GM23338 (cell line): ENCODE data around the gene GNA15. TPM values are rescaled to one million over a fixed set of nuclear protein-coding genes. Genes with fewer than 3 reads are reported as not detected.

Experiments
- ATAC-seq: fragments of 200-7000 bp; cut with Tn5 transposase; 3 replicates; pipeline ENCODE4 v1.9.1; 2020
- DNase-seq: peaks from one replicate; pipeline ENCODE4 v3.0.0-alpha.2; 2015; ENCODE audit warnings: low spot score
- H2AFZ ChIP-seq: fragments of 200-600 bp; sonication (generic); 2 replicates; pipeline ENCODE4 v1.8.0; 2016; ENCODE audit warnings: antibody characterized with exemption, mild to moderate bottlenecking, moderate library complexity
- H3F3A ChIP-seq: fragments of 200-600 bp; sonication (generic); replicated peaks from 2 replicates; pipeline ENCODE4 v1.8.0; 2017; ENCODE audit warnings: antibody characterized with exemption, mixed run types, low read depth
- H3K27ac ChIP-seq: fragments of 200-600 bp; sonication (generic); 2 replicates; pipeline ENCODE4 v1.6.1; 2016; ENCODE audit warnings: low read depth
- H3K27me3 ChIP-seq: fragments of 200-600 bp; sonication (generic); 2 replicates; pipeline ENCODE4 v1.8.0; 2016; ENCODE audit warnings: mild to moderate bottlenecking, mixed run types, moderate library complexity; ENCODE audit not compliant: insufficient read depth
- H3K36me3 ChIP-seq: fragments of 200-600 bp; sonication (generic); 2 replicates; pipeline ENCODE4 v1.8.0; 2016; ENCODE audit warnings: mild to moderate bottlenecking; ENCODE audit not compliant: insufficient read depth
- H3K4me1 ChIP-seq: fragments of 200-600 bp; sonication (generic); 2 replicates; pipeline ENCODE4 v1.8.0; 2016; ENCODE audit warnings: mild to moderate bottlenecking, moderate library complexity; ENCODE audit not compliant: insufficient read depth
- H3K4me2 ChIP-seq: fragments of 200-600 bp; sonication (generic); 2 replicates; pipeline ENCODE4 v1.7.1; 2017; ENCODE audit warnings: mixed run types
- H3K4me3 ChIP-seq: fragments of 200-600 bp; sonication (generic); 2 replicates; pipeline ENCODE4 v1.6.1; 2016; ENCODE audit warnings: mixed run types
- H3K79me2 ChIP-seq: fragments of 200-600 bp; sonication (generic); replicated peaks from 2 replicates; pipeline ENCODE4 v1.8.0; 2017; ENCODE audit warnings: mild to moderate bottlenecking; ENCODE audit not compliant: insufficient read depth
- H3K9me2 ChIP-seq: fragments of 200-600 bp; sonication (generic); 2 replicates; pipeline ENCODE4 v1.8.0; 2017; ENCODE audit not compliant: insufficient read depth
- H4K20me1 ChIP-seq: fragments of 200-600 bp; sonication (generic); replicated peaks from 2 replicates; pipeline ENCODE4 v1.8.0; 2017; ENCODE audit warnings: mild to moderate bottlenecking; ENCODE audit not compliant: insufficient read depth
- H3K27ac Mint-ChIP-seq: 2 replicates; pipeline ENCODE4 v1.8.0; 2020; ENCODE audit warnings: inconsistent platforms, mild to moderate bottlenecking, moderate library complexity, mixed read lengths
- H3K27me3 Mint-ChIP-seq: 3 replicates; pipeline ENCODE4 v1.8.0; 2022; ENCODE audit warnings: low read depth, mild to moderate bottlenecking, moderate library complexity, mixed read lengths, inconsistent platforms; ENCODE audit not compliant: insufficient read depth, poor library complexity
- H3K36me3 Mint-ChIP-seq: 3 replicates; pipeline ENCODE4 v1.8.0; 2021; ENCODE audit warnings: low read depth, mild to moderate bottlenecking, inconsistent platforms, moderate library complexity, mixed read lengths
- H3K4me1 Mint-ChIP-seq: 3 replicates; pipeline ENCODE4 v1.8.0; 2020; ENCODE audit warnings: mild to moderate bottlenecking, inconsistent platforms, mixed read lengths
- H3K4me3 Mint-ChIP-seq: 3 replicates; pipeline ENCODE4 v1.8.0; 2021; ENCODE audit warnings: moderate library complexity, mild to moderate bottlenecking, inconsistent platforms, mixed read lengths
- H3K9me3 Mint-ChIP-seq: 3 replicates; pipeline ENCODE4 v1.8.0; 2020; ENCODE audit warnings: moderate library complexity, mild to moderate bottlenecking, inconsistent platforms, mixed read lengths
- CREB1 ChIP-seq: fragments of 250-450 bp; sonication (Bioruptor Pico); IDR thresholded peaks from 2 replicates; pipeline ENCODE4 v1.5.0; 2020; ENCODE audit warnings: low read depth, mild to moderate bottlenecking, moderate library complexity
- CTCF ChIP-seq, 2 experiments: fragments of 200-600 bp in 1 of 2; sonication (generic) in 1 of 2; conservative IDR thresholded peaks; 2 replicates each; pipeline versions ENCODE4 v1.5.1 to v1.6.1; 2016 to 2017; ENCODE audit warnings: antibody characterized with exemption in 2 of 2, low read depth in 2 of 2, mild to moderate bottlenecking in 2 of 2, moderate library complexity in 1 of 2
- EZH2 ChIP-seq: fragments of 200-600 bp; sonication (generic); IDR thresholded peaks from one replicate; pipeline ENCODE4 v1.8.0; 2017; ENCODE audit warnings: antibody characterized with exemption, mild to moderate bottlenecking, low read depth; ENCODE audit not compliant: unreplicated experiment
- EZH2phosphoT487 ChIP-seq: fragments of 200-600 bp; sonication (generic); IDR thresholded peaks from one replicate; pipeline ENCODE4 v1.8.1; 2018; ENCODE audit warnings: antibody characterized with exemption; ENCODE audit not compliant: unreplicated experiment
- JUNB ChIP-seq: IDR thresholded peaks from one replicate; pipeline ENCODE4 v1.6.1; 2016; ENCODE audit warnings: antibody characterized with exemption; ENCODE audit not compliant: unreplicated experiment
- NANOG ChIP-seq: IDR thresholded peaks from 2 replicates; pipeline ENCODE4 v1.6.1; 2016; ENCODE audit warnings: antibody characterized with exemption, borderline replicate concordance
- POLR2AphosphoS5 ChIP-seq: IDR thresholded peaks from 2 replicates; pipeline ENCODE4 v1.6.1; 2016; ENCODE audit warnings: antibody characterized with exemption, low read depth
- REST ChIP-seq: IDR thresholded peaks from one replicate; pipeline ENCODE4 v1.6.1; 2018; ENCODE audit warnings: antibody characterized with exemption; ENCODE audit not compliant: unreplicated experiment
- STAT1 ChIP-seq: IDR thresholded peaks from one replicate; pipeline ENCODE4 v1.6.1; 2016; ENCODE audit warnings: antibody characterized with exemption; ENCODE audit not compliant: unreplicated experiment
- ZNF114 ChIP-seq: fragments of 250-450 bp; sonication (Bioruptor Pico); IDR thresholded peaks from 2 replicates; pipeline ENCODE4 v1.5.0; 2020; ENCODE audit warnings: mild to moderate bottlenecking, moderate library complexity
- ZNF331 ChIP-seq: fragments of 250-450 bp; sonication (Bioruptor Pico); IDR thresholded peaks from 2 replicates; pipeline ENCODE4 v1.5.0; 2020; ENCODE audit warnings: low read depth, mild to moderate bottlenecking, moderate library complexity
- polyA plus RNA-seq: library from polyadenylated mRNA; unstranded; fragments of >200 nt; fragmentation: Nextera tagmentation; extraction: Ambion mirVana; gene quantifications from 2 replicates; pipeline ENCODE4 v1.2.1, GENCODE V29; 2016
- total RNA-seq: library from RNA; depleted of rRNA; stranded (reverse); fragments of >200 nt; shearing (Covaris generic); gene quantifications from 2 replicates; pipeline ENCODE4 v1.2.3, GENCODE V29; 2014
- TF ChIP-seq, protein P1 (sequence below): fragments of 250-450 bp; sonication (Bioruptor Pico); IDR thresholded peaks from 2 replicates; pipeline ENCODE4 v1.5.0; 2020; ENCODE audit warnings: mild to moderate bottlenecking, moderate library complexity
- TF ChIP-seq, protein P2 (sequence below): IDR thresholded peaks from 2 replicates; pipeline ENCODE4 v1.6.1; 2016; ENCODE audit warnings: antibody characterized with exemption

The GNA15 gene
- total and polyA plus RNA-seq, 2 experiments from 2014 or later, result 0.14 to 0.31 TPM

GRCh38 chr19:3189702-3190469 lies 54.1 kb downstream of the GNA15 start:
- Mint-ChIP-seq H3K9me3 (no peaks in the 10 kb centered on the region; the same call in 2 of the 3 replicates), H3K4me3 (no peak overlapping the region), H3K36me3 (peaks cover 15% of the 10 kb centered on the region), H3K27ac (no peak overlapping the region), H3K4me1 (peaks cover 22% of the 10 kb centered on the region), H3K27me3 (peaks cover 15% of the 10 kb centered on the region)
- TF ChIP-seq NANOG (no peak), JUNB (no peak), POLR2AphosphoS5 (no peak), CTCF (conservative IDR thresholded peaks at IDR 0.05; ENCODE audit: low read depth in 2 of 2) (no peak), REST (no peak), STAT1 (no peak), CREB1 (CRISPR knock-in tag) (no peak), ZNF331 (CRISPR knock-in tag) (no peak), EZH2phosphoT487 (no peak), ZNF114 (no peak), EZH2 (no peak)
- TF ChIP-seq, protein P1, sequence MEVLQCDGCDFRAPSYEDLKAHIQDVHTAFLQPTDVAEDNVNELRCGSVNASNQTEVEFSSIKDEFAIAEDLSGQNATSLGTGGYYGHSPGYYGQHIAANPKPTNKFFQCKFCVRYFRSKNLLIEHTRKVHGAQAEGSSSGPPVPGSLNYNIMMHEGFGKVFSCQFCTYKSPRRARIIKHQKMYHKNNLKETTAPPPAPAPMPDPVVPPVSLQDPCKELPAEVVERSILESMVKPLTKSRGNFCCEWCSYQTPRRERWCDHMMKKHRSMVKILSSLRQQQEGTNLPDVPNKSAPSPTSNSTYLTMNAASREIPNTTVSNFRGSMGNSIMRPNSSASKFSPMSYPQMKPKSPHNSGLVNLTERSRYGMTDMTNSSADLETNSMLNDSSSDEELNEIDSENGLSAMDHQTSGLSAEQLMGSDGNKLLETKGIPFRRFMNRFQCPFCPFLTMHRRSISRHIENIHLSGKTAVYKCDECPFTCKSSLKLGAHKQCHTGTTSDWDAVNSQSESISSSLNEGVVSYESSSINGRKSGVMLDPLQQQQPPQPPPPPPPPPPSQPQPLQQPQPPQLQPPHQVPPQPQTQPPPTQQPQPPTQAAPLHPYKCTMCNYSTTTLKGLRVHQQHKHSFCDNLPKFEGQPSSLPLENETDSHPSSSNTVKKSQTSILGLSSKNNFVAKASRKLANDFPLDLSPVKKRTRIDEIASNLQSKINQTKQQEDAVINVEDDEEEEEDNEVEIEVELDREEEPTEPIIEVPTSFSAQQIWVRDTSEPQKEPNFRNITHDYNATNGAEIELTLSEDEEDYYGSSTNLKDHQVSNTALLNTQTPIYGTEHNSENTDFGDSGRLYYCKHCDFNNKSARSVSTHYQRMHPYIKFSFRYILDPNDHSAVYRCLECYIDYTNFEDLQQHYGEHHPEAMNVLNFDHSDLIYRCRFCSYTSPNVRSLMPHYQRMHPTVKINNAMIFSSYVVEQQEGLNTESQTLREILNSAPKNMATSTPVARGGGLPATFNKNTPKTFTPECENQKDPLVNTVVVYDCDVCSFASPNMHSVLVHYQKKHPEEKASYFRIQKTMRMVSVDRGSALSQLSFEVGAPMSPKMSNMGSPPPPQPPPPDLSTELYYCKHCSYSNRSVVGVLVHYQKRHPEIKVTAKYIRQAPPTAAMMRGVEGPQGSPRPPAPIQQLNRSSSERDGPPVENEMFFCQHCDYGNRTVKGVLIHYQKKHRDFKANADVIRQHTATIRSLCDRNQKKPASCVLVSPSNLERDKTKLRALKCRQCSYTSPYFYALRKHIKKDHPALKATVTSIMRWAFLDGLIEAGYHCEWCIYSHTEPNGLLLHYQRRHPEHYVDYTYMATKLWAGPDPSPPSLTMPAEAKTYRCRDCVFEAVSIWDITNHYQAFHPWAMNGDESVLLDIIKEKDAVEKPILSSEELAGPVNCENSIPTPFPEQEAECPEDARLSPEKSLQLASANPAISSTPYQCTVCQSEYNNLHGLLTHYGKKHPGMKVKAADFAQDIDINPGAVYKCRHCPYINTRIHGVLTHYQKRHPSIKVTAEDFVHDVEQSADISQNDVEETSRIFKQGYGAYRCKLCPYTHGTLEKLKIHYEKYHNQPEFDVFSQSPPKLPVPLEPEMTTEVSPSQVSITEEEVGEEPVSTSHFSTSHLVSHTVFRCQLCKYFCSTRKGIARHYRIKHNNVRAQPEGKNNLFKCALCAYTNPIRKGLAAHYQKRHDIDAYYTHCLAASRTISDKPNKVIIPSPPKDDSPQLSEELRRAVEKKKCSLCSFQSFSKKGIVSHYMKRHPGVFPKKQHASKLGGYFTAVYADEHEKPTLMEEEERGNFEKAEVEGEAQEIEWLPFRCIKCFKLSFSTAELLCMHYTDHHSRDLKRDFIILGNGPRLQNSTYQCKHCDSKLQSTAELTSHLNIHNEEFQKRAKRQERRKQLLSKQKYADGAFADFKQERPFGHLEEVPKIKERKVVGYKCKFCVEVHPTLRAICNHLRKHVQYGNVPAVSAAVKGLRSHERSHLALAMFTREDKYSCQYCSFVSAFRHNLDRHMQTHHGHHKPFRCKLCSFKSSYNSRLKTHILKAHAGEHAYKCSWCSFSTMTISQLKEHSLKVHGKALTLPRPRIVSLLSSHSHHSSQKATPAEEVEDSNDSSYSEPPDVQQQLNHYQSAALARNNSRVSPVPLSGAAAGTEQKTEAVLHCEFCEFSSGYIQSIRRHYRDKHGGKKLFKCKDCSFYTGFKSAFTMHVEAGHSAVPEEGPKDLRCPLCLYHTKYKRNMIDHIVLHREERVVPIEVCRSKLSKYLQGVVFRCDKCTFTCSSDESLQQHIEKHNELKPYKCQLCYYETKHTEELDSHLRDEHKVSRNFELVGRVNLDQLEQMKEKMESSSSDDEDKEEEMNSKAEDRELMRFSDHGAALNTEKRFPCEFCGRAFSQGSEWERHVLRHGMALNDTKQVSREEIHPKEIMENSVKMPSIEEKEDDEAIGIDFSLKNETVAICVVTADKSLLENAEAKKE, result no peak
- TF ChIP-seq, protein P2, sequence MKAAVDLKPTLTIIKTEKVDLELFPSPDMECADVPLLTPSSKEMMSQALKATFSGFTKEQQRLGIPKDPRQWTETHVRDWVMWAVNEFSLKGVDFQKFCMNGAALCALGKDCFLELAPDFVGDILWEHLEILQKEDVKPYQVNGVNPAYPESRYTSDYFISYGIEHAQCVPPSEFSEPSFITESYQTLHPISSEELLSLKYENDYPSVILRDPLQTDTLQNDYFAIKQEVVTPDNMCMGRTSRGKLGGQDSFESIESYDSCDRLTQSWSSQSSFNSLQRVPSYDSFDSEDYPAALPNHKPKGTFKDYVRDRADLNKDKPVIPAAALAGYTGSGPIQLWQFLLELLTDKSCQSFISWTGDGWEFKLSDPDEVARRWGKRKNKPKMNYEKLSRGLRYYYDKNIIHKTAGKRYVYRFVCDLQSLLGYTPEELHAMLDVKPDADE, result no peak
- H2AFZ ChIP-seq, result no peak overlapping the region
- no peaks in the 10 kb centered on the region for H3F3A ChIP-seq
- no peaks in the 10 kb centered on the region; the same call in 1 of the 2 replicates for H3K36me3 ChIP-seq
- peaks cover 68% of the 10 kb centered on the region for H3K79me2 ChIP-seq
- H3K4me1 ChIP-seq, result peaks cover 6% of the 10 kb centered on the region; the same call in 1 of the 2 replicates
- H3K27ac ChIP-seq, result no peak overlapping the region
- ATAC-seq (peak; percentile 12), DNase-seq (peak; percentile 57)
- peaks cover 16% of the 10 kb centered on the region for H4K20me1 ChIP-seq
- H3K27me3 ChIP-seq, result no peaks in the 10 kb centered on the region
- H3K9me2 ChIP-seq, result no peaks in the 10 kb centered on the region
- peak overlapping the region; percentile 32; the same call in 1 of the 2 replicates for H3K4me2 ChIP-seq
- no peak overlapping the region for H3K4me3 ChIP-seq
